HEK293T (cell line): ENCODE results near the gene LANCL2.

Source experiments
- CTCF ChIA-PET: fragments of 350-600 bp; formaldehyde crosslinking; extraction: SDS; loops from one replicate; lab custom pipeline; 2021; ENCODE audit warnings: antibody characterized with exemption, inconsistent platforms; lab: Yijun Ruan, JAX
- POLR2A ChIA-PET: fragments of 350-600 bp; formaldehyde crosslinking; extraction: SDS; loops from one replicate; lab custom pipeline; 2020; ENCODE audit warnings: antibody characterized with exemption, inconsistent platforms; lab: Yijun Ruan, JAX
- DNase-seq: peaks from one replicate; pipeline ENCODE4 v3.0.0; 2012; ENCODE audit warnings: mixed read lengths; ENCODE audit errors: extremely low spot score
- ARNT ChIP-seq: fragments of 450-650 bp; IDR thresholded peaks from 2 replicates; pipeline ENCODE4 v1.6.1; 2017; ENCODE audit warnings: mild to moderate bottlenecking
- BHLHE40 ChIP-seq: fragments of 450-650 bp; IDR thresholded peaks from 2 replicates; pipeline ENCODE4 v1.6.1; 2016; ENCODE audit warnings: mild to moderate bottlenecking, moderate library complexity, borderline replicate concordance
- CTBP1 ChIP-seq: fragments of 450-650 bp; IDR thresholded peaks from 2 replicates; pipeline ENCODE4 v1.6.1; 2016; ENCODE audit warnings: borderline replicate concordance
- ELF4 ChIP-seq: fragments of 450-650 bp; IDR thresholded peaks from 2 replicates; pipeline ENCODE4 v1.6.1; 2017; ENCODE audit warnings: antibody characterized with exemption
- FOXA1 ChIP-seq: fragments of 450-650 bp; IDR thresholded peaks from 2 replicates; pipeline ENCODE4 v1.6.1; 2016; ENCODE audit warnings: mild to moderate bottlenecking
- FOXK2 ChIP-seq: fragments of 450-650 bp; IDR thresholded peaks from 2 replicates; pipeline ENCODE4 v1.6.1; 2016; ENCODE audit warnings: mild to moderate bottlenecking
- FOXM1 ChIP-seq: fragments of 450-650 bp; IDR thresholded peaks from 2 replicates; pipeline ENCODE4 v1.6.1; 2017; ENCODE audit warnings: mild to moderate bottlenecking, borderline replicate concordance
- HDGF ChIP-seq: fragments of 450-650 bp; IDR thresholded peaks from 2 replicates; pipeline ENCODE4 v1.6.1; 2017; ENCODE audit warnings: antibody characterized with exemption, borderline replicate concordance
- L3MBTL2 ChIP-seq: fragments of 450-650 bp; conservative IDR thresholded peaks from 2 replicates; pipeline ENCODE4 v1.6.1; 2016; ENCODE audit warnings: mild to moderate bottlenecking
- LEF1 ChIP-seq: fragments of 450-650 bp; IDR thresholded peaks from 2 replicates; pipeline ENCODE4 v1.6.1; 2017; ENCODE audit warnings: mild to moderate bottlenecking, borderline replicate concordance
- NFRKB ChIP-seq: fragments of 450-650 bp; IDR thresholded peaks from 2 replicates; pipeline ENCODE4 v1.6.1; 2016; ENCODE audit warnings: mild to moderate bottlenecking, moderate library complexity
- SP1 ChIP-seq: fragments of 450-650 bp; IDR thresholded peaks from 2 replicates; pipeline ENCODE4 v1.6.1; 2017
- SUZ12 ChIP-seq: fragments of 450-650 bp; IDR thresholded peaks from 2 replicates; pipeline ENCODE4 v1.6.1; 2016; ENCODE audit warnings: mild to moderate bottlenecking
- TARDBP ChIP-seq: fragments of 450-650 bp; IDR thresholded peaks from 2 replicates; pipeline ENCODE4 v1.6.1; 2016
- ZNF384 ChIP-seq: fragments of 450-650 bp; IDR thresholded peaks from 2 replicates; pipeline ENCODE4 v1.6.1; 2016
- TF ChIP-seq, protein P1 (sequence below): fragments of 450-650 bp; IDR thresholded peaks from 2 replicates; pipeline ENCODE4 v1.6.1; 2016

The LANCL2 gene

DNA sequence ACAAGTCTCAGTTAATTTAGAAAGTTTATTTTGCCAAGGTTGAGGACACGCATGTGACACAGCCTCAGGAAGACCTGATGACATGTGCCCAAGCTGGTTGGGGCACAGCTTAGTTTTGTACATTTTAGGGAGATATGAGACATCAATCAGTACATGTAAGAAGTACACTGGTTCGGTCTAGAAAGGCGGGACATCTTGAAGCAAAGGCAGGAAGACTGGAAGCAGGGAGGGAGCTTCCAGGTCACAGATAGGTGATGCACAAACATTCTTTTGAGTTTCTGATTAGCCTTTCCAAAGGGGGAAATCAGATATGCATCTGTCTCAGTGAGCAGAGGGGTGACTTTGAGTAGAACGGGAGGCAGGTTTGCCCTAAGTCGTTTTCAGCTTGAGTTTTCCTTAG lies 29.4 kb upstream of the LANCL2 start:
- TF ChIP-seq TARDBP (no peak), ZNF384 (no peak), FOXA1 (no peak), ELF4 (no peak), FOXM1 (no peak), HDGF (no peak), SUZ12 (no peak)
- TF ChIP-seq, protein P1, sequence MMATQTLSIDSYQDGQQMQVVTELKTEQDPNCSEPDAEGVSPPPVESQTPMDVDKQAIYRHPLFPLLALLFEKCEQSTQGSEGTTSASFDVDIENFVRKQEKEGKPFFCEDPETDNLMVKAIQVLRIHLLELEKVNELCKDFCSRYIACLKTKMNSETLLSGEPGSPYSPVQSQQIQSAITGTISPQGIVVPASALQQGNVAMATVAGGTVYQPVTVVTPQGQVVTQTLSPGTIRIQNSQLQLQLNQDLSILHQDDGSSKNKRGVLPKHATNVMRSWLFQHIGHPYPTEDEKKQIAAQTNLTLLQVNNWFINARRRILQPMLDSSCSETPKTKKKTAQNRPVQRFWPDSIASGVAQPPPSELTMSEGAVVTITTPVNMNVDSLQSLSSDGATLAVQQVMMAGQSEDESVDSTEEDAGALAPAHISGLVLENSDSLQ = no peak
- CTCF ChIA-PET = no interaction called here
- POLR2A ChIA-PET = no interaction called here
- no peak for DNase-seq

- TF ChIP-seq L3MBTL2 (no peak), LEF1 (no peak), ELF4 (no peak), HDGF (no peak), FOXK2 (no peak), TARDBP (no peak), SP1 (no peak), BHLHE40 (no peak), ZNF384 (no peak), FOXM1 (no peak), FOXA1 (no peak), NFRKB (no peak), ARNT (no peak), CTBP1 (no peak)
- TF ChIP-seq, protein P1 = no peak
- no peak for DNase-seq
- CTCF ChIA-PET = interaction anchor here (0.6 kb wide), 1 partner anchor 627 kb away, joined by 7 read pairs; no protein-coding TSS in a partner anchor
- POLR2A ChIA-PET = no interaction called here
Observed at GRCh38 chr7:55336540-55336939, 28.6 kb upstream of the LANCL2 start.

DNA sequence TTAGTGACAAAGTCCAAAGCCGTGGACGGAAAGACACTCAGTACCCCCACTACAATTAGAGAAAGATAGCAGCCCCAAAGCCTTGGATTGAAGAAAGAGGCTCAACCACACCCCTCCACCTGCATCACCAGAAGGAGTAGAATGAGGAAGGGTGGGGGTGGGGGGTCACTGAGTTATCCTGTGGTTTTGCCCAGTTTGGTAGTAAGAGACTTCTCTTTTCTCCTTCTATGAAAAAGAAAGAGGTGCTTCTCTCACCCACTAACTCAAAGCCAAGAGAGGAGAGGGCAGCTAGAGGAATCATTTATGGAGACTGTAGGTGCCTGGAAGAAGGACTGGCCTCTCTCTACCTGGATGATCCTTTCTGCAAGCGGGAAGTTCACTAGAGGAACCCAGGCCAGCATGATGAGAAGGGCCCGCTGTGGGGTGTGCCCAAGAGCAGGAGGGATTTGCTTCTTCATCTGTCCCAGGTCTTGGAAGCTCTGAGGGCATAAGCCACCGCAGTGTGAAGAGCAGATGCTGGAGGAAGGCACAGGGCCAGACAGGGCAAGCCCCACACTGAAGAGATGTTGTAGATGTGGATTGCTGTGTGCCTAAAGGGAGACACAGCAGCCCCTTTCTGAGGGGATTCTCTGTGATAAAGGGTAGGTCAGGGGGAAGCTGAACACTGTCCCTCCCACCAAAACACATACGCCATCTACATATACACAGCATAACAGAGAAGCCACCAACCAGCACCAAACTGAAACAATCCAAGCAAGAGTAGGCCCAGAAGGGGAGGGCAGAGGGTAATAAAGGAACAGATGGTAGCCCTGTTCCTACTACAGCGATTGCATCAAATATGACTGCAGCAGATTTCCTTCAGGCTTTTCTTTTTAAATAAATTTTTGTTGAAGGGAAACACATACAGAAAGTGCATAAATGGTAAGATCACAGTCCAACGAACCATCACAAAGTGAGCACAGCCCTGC lies 25.8 kb upstream of the LANCL2 start:
- POLR2A ChIA-PET = no interaction called here
- CTCF ChIA-PET = no interaction called here
- DNase-seq = no peak
- TF ChIP-seq ZNF384 (no peak), FOXM1 (no peak), CTBP1 (no peak), BHLHE40 (no peak), HDGF (no peak), ARNT (no peak), TARDBP (no peak), L3MBTL2 (no peak)

GRCh38 chr7:55342216-55342871 lies 22.8 kb upstream of the LANCL2 start:
- ChIA-PET CTCF (no interaction called here), POLR2A (interaction anchor here (1.1 kb wide), 1 partner anchor 23 kb away, joined by 3 read pairs; no protein-coding TSS in a partner anchor)
- TF ChIP-seq CTBP1 = no peak
- TF ChIP-seq BHLHE40 = no peak
- TF ChIP-seq L3MBTL2 = no peak
- TF ChIP-seq NFRKB = no peak
- TF ChIP-seq FOXM1 = no peak
- no peak for TF ChIP-seq HDGF
- no peak for TF ChIP-seq ELF4
- no peak for DNase-seq

GRCh38 chr7:55343002-55343781 lies 21.9 kb upstream of the LANCL2 start:
- no peak for DNase-seq
- CTCF ChIA-PET = no interaction called here
- POLR2A ChIA-PET = no interaction called here
- no peak for TF ChIP-seq FOXA1
- TF ChIP-seq L3MBTL2 = no peak
- no peak for TF ChIP-seq FOXM1
- no peak for TF ChIP-seq BHLHE40
- no peak for TF ChIP-seq SUZ12
- no peak for TF ChIP-seq ZNF384
- no peak for TF ChIP-seq LEF1
- TF ChIP-seq ELF4 = no peak
- no peak for TF ChIP-seq TARDBP
- TF ChIP-seq ARNT = no peak

GRCh38 chr7:55343860-55344606 lies 21.1 kb upstream of the LANCL2 start:
- CTCF ChIA-PET = no interaction called here
- POLR2A ChIA-PET = interaction anchor here (0.9 kb wide), 1 partner anchor 21 kb away, joined by 4 read pairs; the partner anchor contains the start of gene LANCL2
- TF ChIP-seq ZNF384 (no peak), NFRKB (no peak), BHLHE40 (no peak), CTBP1 (no peak), FOXK2 (no peak), FOXA1 (no peak), LEF1 (no peak), SUZ12 (no peak), L3MBTL2 (no peak), ARNT (no peak), ELF4 (no peak), TARDBP (no peak), FOXM1 (no peak), SP1 (no peak)
- TF ChIP-seq, protein P1 = no peak
- DNase-seq = no peak
